ENCODE data around the gene ITPA.

Gene ITPA

DNA sequence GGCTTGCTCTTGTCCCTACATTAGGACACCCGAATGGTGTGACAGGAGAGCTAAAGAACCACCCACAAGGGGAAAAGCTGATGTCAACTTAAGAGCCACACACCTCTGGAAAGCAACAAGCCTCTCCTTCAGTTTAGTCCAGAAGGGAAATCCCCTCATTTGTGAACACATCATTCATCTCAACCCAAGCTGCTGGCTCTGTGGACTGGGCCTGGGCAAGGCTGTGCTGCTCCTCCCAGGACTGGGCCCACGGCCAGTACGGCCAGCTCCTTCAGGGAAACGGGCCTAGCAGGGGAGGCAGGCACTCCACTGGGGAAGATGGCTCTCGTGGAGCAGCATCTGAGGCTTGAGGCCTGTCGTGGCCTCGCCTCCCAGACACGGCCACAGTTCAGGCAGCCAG is 42.5 kb downstream of the ITPA start:
- in situ Hi-C loops (cut with HindIII; ENCODE audit: low pct_unique_long_range_greater_than_20kb, low sequenced_read_pairs) = no loop called here
- TF ChIP-seq JUND (IDR thresholded peaks at IDR 0.05; ENCODE audit: low read depth) = no peak
- DNase-seq (ENCODE audit: low read depth in 1 of 2, low spot score in 1 of 2) = no peak

- TF ChIP-seq JUND (IDR thresholded peaks at IDR 0.05; ENCODE audit: low read depth) = no peak
- DNase-seq (ENCODE audit: low read depth in 1 of 2, low spot score in 1 of 2) = no peak
- in situ Hi-C loops (cut with HindIII; ENCODE audit: low pct_unique_long_range_greater_than_20kb, low sequenced_read_pairs) = no loop called here
These were observed 46.4 kb downstream of the ITPA start for GRCh38 chr20:3255728-3256127.

DNA sequence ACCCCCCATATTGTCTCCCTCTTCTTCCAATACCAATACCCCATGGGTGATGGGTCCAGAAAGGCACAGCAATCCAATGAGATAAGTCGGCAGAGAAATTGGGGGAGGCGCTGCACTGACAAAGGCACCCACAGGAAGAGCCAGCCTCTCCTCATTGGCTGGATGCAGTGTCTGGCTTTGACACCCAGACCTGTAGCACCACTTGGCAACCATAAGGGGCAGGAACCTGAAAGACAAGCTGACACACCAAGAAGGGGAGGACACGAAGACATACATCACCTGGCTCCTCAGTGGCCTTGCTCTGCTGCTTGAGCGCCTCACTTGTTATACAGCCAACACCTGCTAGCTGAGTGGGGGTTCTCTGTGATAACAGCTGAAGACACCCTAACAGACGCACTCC is 49.1 kb downstream of the ITPA start:
- DNase-seq (ENCODE audit: low read depth in 1 of 2, low spot score in 1 of 2) = peak in 1 of 2 experiments; percentile 42
- in situ Hi-C loops (cut with HindIII; ENCODE audit: low pct_unique_long_range_greater_than_20kb, low sequenced_read_pairs) = no loop called here
- no peak for TF ChIP-seq JUND (IDR thresholded peaks at IDR 0.05; ENCODE audit: low read depth)

DNA sequence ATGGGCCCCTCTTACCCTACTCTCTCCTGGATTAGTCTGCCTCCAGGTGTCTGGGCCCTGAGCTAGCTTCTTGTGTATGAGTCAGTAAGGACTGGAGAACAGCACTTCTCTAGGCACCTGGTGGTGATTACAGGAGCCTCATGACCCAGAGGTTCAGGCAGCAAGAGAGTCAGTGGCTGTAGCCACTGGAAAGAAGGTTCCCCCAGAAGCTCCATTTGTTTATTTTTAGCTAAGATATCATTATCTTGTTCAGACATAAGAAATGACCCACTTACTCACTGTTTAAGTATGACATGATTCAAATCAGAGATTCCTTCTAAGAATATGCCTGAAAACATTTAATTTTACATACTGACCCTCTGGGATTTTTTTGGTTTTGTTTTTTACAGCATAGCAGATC is 53.3 kb downstream of the ITPA start:
- no peak for DNase-seq (ENCODE audit: low read depth in 1 of 2, low spot score in 1 of 2)
- in situ Hi-C loops (cut with HindIII; ENCODE audit: low pct_unique_long_range_greater_than_20kb, low sequenced_read_pairs) = no loop called here
- TF ChIP-seq JUND (IDR thresholded peaks at IDR 0.05; ENCODE audit: low read depth) = no peak

DNA sequence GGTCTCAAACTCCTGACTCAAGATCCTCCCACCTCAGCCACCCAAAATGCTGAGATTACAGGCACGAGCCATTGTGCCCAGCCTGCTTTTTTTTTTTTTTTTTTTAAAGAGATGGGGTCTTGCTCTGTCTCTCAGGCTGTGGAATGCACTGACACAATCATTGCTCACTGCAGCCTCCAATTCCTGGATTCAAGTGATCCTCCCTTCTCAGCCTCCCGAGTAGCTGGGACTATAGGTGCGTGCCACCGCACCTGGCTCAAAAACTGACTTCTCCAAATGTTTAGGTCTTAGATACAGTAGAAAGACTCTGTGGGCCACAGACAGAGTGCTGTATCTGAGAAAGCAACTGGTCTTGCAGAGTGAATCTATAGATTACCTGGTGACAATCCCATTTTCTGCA is 60.8 kb downstream of the ITPA start:
- TF ChIP-seq JUND (IDR thresholded peaks at IDR 0.05; ENCODE audit: low read depth) = no peak
- in situ Hi-C loops (cut with HindIII; ENCODE audit: low pct_unique_long_range_greater_than_20kb, low sequenced_read_pairs) = no loop called here
- DNase-seq (ENCODE audit: low read depth in 1 of 2, low spot score in 1 of 2) = no peak

GRCh38 chr20:3273371-3273770 is 64.1 kb downstream of the ITPA start:
- in situ Hi-C loops (cut with HindIII; ENCODE audit: low pct_unique_long_range_greater_than_20kb, low sequenced_read_pairs) = no loop called here

More at GRCh38 chr20:3273371-3273770, 64.1 kb downstream of the ITPA start:
- TF ChIP-seq JUND (IDR thresholded peaks at IDR 0.05; ENCODE audit: low read depth) = no peak
- DNase-seq (ENCODE audit: low read depth in 1 of 2, low spot score in 1 of 2) = no peak

Data from T47D (cell line).